Loucy (cell line): Measurements from ENCODE around the gene ZDHHC7.

Experiments
- H2AFZ ChIP-seq: fragments of 200-600 bp; sonication (generic); 2 replicates; pipeline ENCODE4 v1.6.0; 2016; ENCODE audit warnings: antibody characterized with exemption, mild to moderate bottlenecking, low read length, moderate library complexity
- H3F3A ChIP-seq: fragments of 200-600 bp; 2 replicates; pipeline ENCODE4 v1.6.0; 2016; ENCODE audit warnings: antibody characterized with exemption, low read depth, mild to moderate bottlenecking
- H3K27me3 ChIP-seq: fragments of 200-600 bp; sonication (generic); 2 replicates; pipeline ENCODE4 v1.6.1; 2014; ENCODE audit warnings: low read length, mild to moderate bottlenecking; ENCODE audit not compliant: insufficient read depth, poor library complexity, severe bottlenecking
- H3K36me3 ChIP-seq: fragments of 200-600 bp; sonication (generic); 2 replicates; pipeline ENCODE4 v1.6.1; 2016; ENCODE audit warnings: low read length; ENCODE audit not compliant: insufficient read depth
- H3K4me1 ChIP-seq: fragments of 200-600 bp; sonication (generic); 2 replicates; pipeline ENCODE4 v1.5.1; 2014; ENCODE audit warnings: low read length, mild to moderate bottlenecking; ENCODE audit not compliant: insufficient read depth, poor library complexity, severe bottlenecking
- H3K4me2 ChIP-seq: fragments of 200-600 bp; sonication (generic); 2 replicates; pipeline ENCODE4 v1.6.0; 2014; ENCODE audit warnings: antibody characterized with exemption, low read length, low read depth, mild to moderate bottlenecking; ENCODE audit not compliant: poor library complexity, severe bottlenecking
- H3K4me3 ChIP-seq: fragments of 200-600 bp; sonication (generic); 2 replicates; pipeline ENCODE4 v1.5.1; 2014; ENCODE audit warnings: low read length, mild to moderate bottlenecking, mixed read lengths; ENCODE audit not compliant: poor library complexity, severe bottlenecking
- H3K79me2 ChIP-seq: fragments of 200-600 bp; sonication (generic); 2 replicates; pipeline ENCODE4 v1.6.1; 2014; ENCODE audit warnings: low read length; ENCODE audit not compliant: insufficient read depth
- H3K9ac ChIP-seq: fragments of 200-600 bp; sonication (generic); 2 replicates; pipeline ENCODE4 v1.6.0; 2014; ENCODE audit warnings: mild to moderate bottlenecking, low read depth, low read length, moderate library complexity; ENCODE audit not compliant: poor library complexity, severe bottlenecking
- H3K9me2 ChIP-seq: fragments of 200-600 bp; sonication (generic); replicated peaks from 2 replicates; pipeline ENCODE4 v1.6.1; 2016; ENCODE audit warnings: low read depth, low read length, mixed read lengths
- H3K9me3 ChIP-seq: fragments of 200-600 bp; sonication (generic); 2 replicates; pipeline ENCODE4 v1.6.1; 2014; ENCODE audit warnings: mild to moderate bottlenecking, antibody characterized with exemption, low read length, low read depth; ENCODE audit not compliant: insufficient read depth
- H4K20me1 ChIP-seq: fragments of 200-600 bp; sonication (generic); 2 replicates; pipeline ENCODE4 v1.6.0; 2014; ENCODE audit warnings: antibody characterized with exemption, low read length, mild to moderate bottlenecking; ENCODE audit not compliant: insufficient read depth, poor library complexity, severe bottlenecking
- CTCF ChIP-seq: fragments of 200-600 bp; sonication (generic); conservative IDR thresholded peaks from 2 replicates; pipeline ENCODE4 v1.5.1; 2014; ENCODE audit warnings: mild to moderate bottlenecking, antibody characterized with exemption, low read length
- EZH2phosphoT487 ChIP-seq: fragments of 200-600 bp; IDR thresholded peaks from 2 replicates; pipeline ENCODE4 v1.6.1; 2018; ENCODE audit warnings: antibody characterized with exemption, mild to moderate bottlenecking, moderate library complexity, borderline replicate concordance

The ZDHHC7 gene

GRCh38 chr16:85010931-85011845 lies at the start of gene ZDHHC7:
Gene ZDHHC7 (minus strand): TSS chr16:85011535. CDS start chr16:84990618, 20,917 bp downstream.
- Histone ChIP-seq H2AFZ (peak within 1 kb of the TSS; percentile 82), H3K9ac (peak within 1 kb of the TSS; percentile 95), H3F3A (peaks cover under 1% of the 10 kb centered on the region; the same call in 1 of the 2 replicates), H3K27me3 (no peaks in the 10 kb centered on the region), H3K4me3 (peak within 1 kb of the TSS; percentile 92), H3K4me1 (peaks cover 30% of the 10 kb centered on the region), H3K9me2 (no peaks in the 10 kb centered on the region), H3K4me2 (peak within 1 kb of the TSS; percentile 83), H3K79me2 (peaks cover 43% of the 10 kb centered on the region), H3K36me3 (no peaks in the 10 kb centered on the region), H3K9me3 (no peaks in the 10 kb centered on the region), H4K20me1 (peaks cover 5% of the 10 kb centered on the region)
- TF ChIP-seq EZH2phosphoT487 (no peak), CTCF (no peak)

GRCh38 chr16:85058909-85059308 lies 47.6 kb upstream of the ZDHHC7 start:
- no peaks in the 10 kb centered on the region for H3K79me2 ChIP-seq
- H3K36me3 ChIP-seq = no peaks in the 10 kb centered on the region
- H3F3A ChIP-seq = peaks cover 3% of the 10 kb centered on the region; the same call in 1 of the 2 replicates
- no peak overlapping the region for H3K4me3 ChIP-seq
- no peak overlapping the region for H3K4me2 ChIP-seq
- no peaks in the 10 kb centered on the region for H4K20me1 ChIP-seq
- no peak overlapping the region for H3K9ac ChIP-seq
- TF ChIP-seq CTCF = no peak
- TF ChIP-seq EZH2phosphoT487 = no peak
- H3K9me2 ChIP-seq = no peaks in the 10 kb centered on the region
- peaks cover 28% of the 10 kb centered on the region for H3K4me1 ChIP-seq
- H3K27me3 ChIP-seq = no peaks in the 10 kb centered on the region
- no peak overlapping the region for H2AFZ ChIP-seq
- no peaks in the 10 kb centered on the region for H3K9me3 ChIP-seq

GRCh38 chr16:85057948-85058347 lies 46.6 kb upstream of the ZDHHC7 start:
- Histone ChIP-seq H2AFZ (no peak overlapping the region), H3K27me3 (no peaks in the 10 kb centered on the region), H3K4me3 (no peak overlapping the region), H3K4me2 (no peak overlapping the region), H4K20me1 (no peaks in the 10 kb centered on the region), H3K9me3 (no peaks in the 10 kb centered on the region), H3K79me2 (no peaks in the 10 kb centered on the region), H3K36me3 (no peaks in the 10 kb centered on the region), H3F3A (peaks cover 3% of the 10 kb centered on the region; the same call in 1 of the 2 replicates), H3K4me1 (peaks cover 28% of the 10 kb centered on the region), H3K9me2 (no peaks in the 10 kb centered on the region), H3K9ac (no peak overlapping the region)
- TF ChIP-seq EZH2phosphoT487 (no peak), CTCF (no peak)
